ENCODE data around the gene LCLAT1.

The LCLAT1 gene

GRCh38 chr2:30580391-30580790 lies 133.3 kb downstream of the LCLAT1 start:
- H3K4me1 ChIP-seq (ENCODE audit: control insufficient read depth in 1 of 2, insufficient read depth in 1 of 2, low read depth in 1 of 2, low read length in 1 of 2): no peaks in the 10 kb centered on the region
- TF ChIP-seq, protein P1, sequence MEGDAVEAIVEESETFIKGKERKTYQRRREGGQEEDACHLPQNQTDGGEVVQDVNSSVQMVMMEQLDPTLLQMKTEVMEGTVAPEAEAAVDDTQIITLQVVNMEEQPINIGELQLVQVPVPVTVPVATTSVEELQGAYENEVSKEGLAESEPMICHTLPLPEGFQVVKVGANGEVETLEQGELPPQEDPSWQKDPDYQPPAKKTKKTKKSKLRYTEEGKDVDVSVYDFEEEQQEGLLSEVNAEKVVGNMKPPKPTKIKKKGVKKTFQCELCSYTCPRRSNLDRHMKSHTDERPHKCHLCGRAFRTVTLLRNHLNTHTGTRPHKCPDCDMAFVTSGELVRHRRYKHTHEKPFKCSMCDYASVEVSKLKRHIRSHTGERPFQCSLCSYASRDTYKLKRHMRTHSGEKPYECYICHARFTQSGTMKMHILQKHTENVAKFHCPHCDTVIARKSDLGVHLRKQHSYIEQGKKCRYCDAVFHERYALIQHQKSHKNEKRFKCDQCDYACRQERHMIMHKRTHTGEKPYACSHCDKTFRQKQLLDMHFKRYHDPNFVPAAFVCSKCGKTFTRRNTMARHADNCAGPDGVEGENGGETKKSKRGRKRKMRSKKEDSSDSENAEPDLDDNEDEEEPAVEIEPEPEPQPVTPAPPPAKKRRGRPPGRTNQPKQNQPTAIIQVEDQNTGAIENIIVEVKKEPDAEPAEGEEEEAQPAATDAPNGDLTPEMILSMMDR (IDR thresholded peaks at IDR 0.05): no peak
- H3K4me3 ChIP-seq (ENCODE audit: low read depth in 1 of 2, low read length in 1 of 2): no peak overlapping the region
- H3K27ac ChIP-seq: no peak overlapping the region
- no peaks in the 10 kb centered on the region for H3K27me3 ChIP-seq
- no peaks in the 10 kb centered on the region for H3K9me3 ChIP-seq
- H3K36me3 ChIP-seq: no peaks in the 10 kb centered on the region

DNA sequence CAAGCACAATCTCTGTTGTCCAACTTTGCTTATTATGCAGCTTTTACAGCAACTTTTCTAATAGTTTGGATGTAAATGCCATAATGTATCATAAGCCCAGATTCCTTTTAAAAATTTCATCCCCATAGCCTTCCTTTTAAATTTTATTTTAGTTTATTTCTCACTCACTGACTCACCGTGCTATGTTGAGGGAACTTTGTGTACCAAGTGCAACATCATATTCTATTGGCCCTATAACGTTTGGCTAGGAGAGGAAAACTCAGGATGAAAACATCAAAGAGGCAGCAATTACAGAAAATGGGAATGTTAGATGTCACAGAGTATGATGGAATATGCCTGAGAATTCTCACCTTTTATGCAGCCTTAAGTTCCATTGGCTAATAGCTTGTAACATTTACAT lies 135.5 kb downstream of the LCLAT1 start:
- Histone ChIP-seq H3K4me3 (ENCODE audit: low read depth in 1 of 2, low read length in 1 of 2) (no peak overlapping the region), H3K27ac (no peak overlapping the region), H3K36me3 (no peaks in the 10 kb centered on the region), H3K27me3 (no peaks in the 10 kb centered on the region), H3K4me1 (ENCODE audit: control insufficient read depth in 1 of 2, insufficient read depth in 1 of 2, low read depth in 1 of 2, low read length in 1 of 2) (no peaks in the 10 kb centered on the region), H3K9me3 (no peaks in the 10 kb centered on the region)
- TF ChIP-seq, protein P1 (IDR thresholded peaks at IDR 0.05): no peak

DNA sequence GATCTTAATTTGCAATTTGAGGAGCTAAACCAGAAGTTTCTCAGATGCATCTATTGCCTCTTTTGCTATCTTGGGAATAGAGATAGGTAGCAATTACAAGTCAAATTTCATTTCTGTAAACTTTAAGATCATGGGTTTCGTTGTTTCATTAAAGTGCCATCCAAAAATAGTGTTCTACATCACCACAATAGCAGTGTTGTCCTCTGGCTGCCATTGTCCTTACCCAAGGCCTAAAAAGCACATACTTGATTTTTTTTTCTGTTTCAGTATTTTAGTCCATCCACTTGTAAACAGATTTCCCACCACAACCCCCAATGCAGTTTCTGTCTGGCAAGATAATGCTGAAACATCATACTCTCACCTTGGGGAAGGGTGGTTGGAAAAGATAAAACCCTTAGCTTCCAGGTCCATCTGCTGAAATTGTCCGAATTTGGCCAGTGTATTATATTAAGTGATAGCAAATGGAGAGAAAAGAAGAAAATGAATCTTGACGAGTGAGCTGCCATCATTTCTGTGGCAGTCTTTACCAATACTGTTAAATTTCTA lies 136.2 kb downstream of the LCLAT1 start:
- Histone ChIP-seq H3K27ac (no peak overlapping the region), H3K9me3 (no peaks in the 10 kb centered on the region), H3K4me3 (ENCODE audit: low read depth in 1 of 2, low read length in 1 of 2) (no peak overlapping the region), H3K27me3 (no peaks in the 10 kb centered on the region), H3K4me1 (ENCODE audit: control insufficient read depth in 1 of 2, insufficient read depth in 1 of 2, low read depth in 1 of 2, low read length in 1 of 2) (no peaks in the 10 kb centered on the region), H3K36me3 (no peaks in the 10 kb centered on the region)
- TF ChIP-seq, protein P1 (IDR thresholded peaks at IDR 0.05): no peak

DNA sequence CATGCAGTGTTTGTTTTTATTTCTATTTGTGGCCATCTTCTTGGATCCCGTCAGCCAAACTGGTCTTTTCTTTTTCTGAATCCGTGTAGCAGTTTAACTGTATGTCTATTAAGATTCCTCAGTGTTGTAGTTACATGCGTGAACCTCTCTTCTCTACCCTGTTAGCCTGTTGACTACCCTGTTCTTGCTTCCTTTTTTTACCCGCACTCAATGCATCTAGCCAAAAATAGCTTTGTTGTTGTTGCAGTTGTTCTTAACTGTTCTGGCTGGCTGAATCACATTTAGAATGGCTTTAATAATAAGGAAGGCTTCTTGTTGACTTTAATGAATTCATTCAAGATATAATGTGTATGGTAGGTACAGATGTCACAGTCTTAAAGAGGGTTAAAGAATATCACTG lies 137.1 kb downstream of the LCLAT1 start:
- no peak overlapping the region for H3K4me3 ChIP-seq (ENCODE audit: low read depth in 1 of 2, low read length in 1 of 2)
- no peaks in the 10 kb centered on the region for H3K27me3 ChIP-seq
- H3K36me3 ChIP-seq: no peaks in the 10 kb centered on the region
- no peak overlapping the region for H3K27ac ChIP-seq
- no peaks in the 10 kb centered on the region for H3K4me1 ChIP-seq (ENCODE audit: control insufficient read depth in 1 of 2, insufficient read depth in 1 of 2, low read depth in 1 of 2, low read length in 1 of 2)
- no peaks in the 10 kb centered on the region for H3K9me3 ChIP-seq
- TF ChIP-seq, protein P1 (IDR thresholded peaks at IDR 0.05): no peak

DNA sequence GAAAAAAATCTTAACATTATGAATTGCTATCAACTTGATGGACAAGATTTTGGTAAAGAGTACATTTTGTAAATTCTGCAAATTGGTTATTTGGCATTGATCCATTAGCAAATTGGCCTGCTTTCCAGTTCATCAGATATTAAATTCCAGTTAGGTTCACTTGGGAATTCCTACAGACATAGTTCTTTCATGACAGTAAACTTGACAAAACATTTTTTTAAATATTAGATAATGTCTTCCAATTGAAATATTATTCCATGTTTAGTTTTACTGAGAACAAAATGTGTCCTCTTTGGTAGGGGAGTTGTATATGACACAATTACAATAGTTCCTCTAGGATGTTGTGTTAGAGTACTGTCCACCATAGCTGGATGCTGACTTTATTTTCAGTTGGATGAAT lies 141.9 kb downstream of the LCLAT1 start:
- TF ChIP-seq, protein P1 (IDR thresholded peaks at IDR 0.05): no peak
- H3K9me3 ChIP-seq: no peaks in the 10 kb centered on the region

DNA sequence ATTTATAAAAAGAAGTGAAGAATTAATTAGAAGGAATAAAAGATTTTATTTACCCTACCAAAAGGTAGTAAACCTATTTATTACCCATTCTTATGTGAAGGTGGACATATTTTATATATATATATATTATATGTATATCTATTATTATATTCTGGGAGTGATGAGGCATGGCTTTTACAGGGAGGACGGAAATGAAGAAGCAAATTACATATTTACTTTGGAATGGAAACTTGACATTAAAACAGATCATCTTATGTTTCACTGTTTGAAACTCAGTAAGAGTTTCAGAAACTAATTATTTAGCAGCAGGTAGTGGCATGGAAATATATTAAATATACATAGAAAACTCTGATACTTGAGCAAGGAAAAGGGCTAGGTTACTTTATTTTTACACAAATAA lies 143.4 kb downstream of the LCLAT1 start:
- Histone ChIP-seq H3K4me3 (ENCODE audit: low read depth in 1 of 2, low read length in 1 of 2) (no peak overlapping the region), H3K27ac (no peak overlapping the region), H3K27me3 (no peaks in the 10 kb centered on the region), H3K36me3 (no peaks in the 10 kb centered on the region), H3K9me3 (no peaks in the 10 kb centered on the region), H3K4me1 (ENCODE audit: control insufficient read depth in 1 of 2, insufficient read depth in 1 of 2, low read depth in 1 of 2, low read length in 1 of 2) (no peaks in the 10 kb centered on the region)
- TF ChIP-seq, protein P1 (IDR thresholded peaks at IDR 0.05): no peak

More for the DNA sequence above, 141.9 kb downstream of the LCLAT1 start:
- H3K4me3 ChIP-seq (ENCODE audit: low read depth in 1 of 2, low read length in 1 of 2): no peak overlapping the region
- no peaks in the 10 kb centered on the region for H3K4me1 ChIP-seq (ENCODE audit: control insufficient read depth in 1 of 2, insufficient read depth in 1 of 2, low read depth in 1 of 2, low read length in 1 of 2)
- H3K36me3 ChIP-seq: no peaks in the 10 kb centered on the region
- H3K27me3 ChIP-seq: no peaks in the 10 kb centered on the region
- no peak overlapping the region for H3K27ac ChIP-seq
